ENCODE measurements around the gene ABRAXAS1.
"Not testable (repeated sequence)": the region's sequence is repeated elsewhere in the genome, so short reads cannot be mapped to it uniquely, and the experiment has no call there.

ABRAXAS1 gene

DNA sequence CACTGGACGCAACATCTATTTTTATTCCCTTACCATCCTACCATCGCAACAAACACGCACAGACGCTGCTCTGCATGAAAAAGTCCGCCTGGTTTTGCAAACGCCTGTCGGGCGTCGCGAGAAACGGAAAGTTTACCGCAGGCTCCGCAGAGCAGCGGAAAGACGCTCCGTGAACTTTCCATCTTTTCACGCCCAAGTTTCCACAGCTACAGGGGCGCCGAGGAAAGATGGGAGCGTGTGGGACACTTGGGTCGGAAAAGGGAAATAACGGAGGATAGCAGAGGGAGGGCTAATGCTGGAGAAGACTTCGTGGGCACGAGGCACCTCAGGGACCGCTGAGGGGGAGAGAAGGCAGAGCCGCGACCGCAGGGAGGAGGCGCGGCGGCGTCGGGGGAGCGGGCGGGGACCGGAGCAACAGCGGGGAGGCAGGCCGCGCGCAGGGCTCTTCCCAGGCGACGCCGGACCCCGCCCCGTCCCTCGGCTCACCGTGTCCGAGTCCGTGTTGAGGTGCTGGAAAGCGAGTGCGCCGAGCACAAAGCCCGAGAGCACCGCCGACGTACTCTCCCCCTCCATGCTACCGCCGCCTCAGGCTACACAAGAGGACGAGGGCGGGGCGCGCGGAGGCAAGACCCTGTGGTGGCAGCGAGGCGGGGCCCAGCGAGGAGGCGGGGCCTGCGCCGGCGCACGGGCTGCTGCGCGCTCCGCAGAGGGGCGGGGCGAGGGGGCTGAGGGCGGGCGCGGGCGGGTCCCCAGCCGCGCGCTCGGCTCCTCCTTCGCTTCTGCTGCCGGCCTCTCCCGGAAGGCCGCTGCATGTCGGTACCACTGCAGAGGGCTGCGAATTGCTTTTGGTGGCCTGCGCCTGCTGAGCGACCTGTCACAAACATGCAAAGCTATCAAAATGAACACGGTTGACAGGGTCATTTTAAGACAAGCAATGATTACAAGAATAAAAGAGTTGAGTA lies at the start of gene ABRAXAS1:
ABRAXAS1 (minus strand) TSS at position 601 of the 962 bp plus-strand sequence; CDS start at position 573, 28 bp downstream.
- no peak for TF ChIP-seq ZNF274 (IDR thresholded peaks at IDR 0.05; ENCODE audit: low read depth, low read length)
- H3K4me3 ChIP-seq (ENCODE audit: low read length), result peak within 1 kb of the TSS; percentile 77

DNA sequence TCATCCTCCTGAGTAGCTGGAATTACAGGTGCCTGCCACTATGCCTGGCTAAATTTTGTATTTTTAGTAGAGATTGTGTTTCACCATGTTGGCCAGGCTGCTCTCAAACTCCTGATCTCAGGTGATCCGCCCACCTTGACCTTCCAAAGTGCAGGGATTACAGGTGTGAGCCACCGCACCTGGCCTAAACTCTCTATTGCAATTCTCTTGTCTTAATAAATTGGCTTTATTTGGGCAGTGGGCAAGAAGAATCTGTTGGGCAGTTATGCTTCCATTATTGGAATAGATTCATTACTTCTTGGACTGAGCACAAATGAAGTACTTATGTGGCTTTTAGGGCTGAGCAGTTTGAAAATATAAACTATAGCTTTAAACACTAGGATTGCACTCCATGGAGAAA lies 42.8 kb upstream of the ABRAXAS1 start:
- H3K4me3 ChIP-seq (ENCODE audit: low read length), result no peak overlapping the region
- no peak for TF ChIP-seq ZNF274 (IDR thresholded peaks at IDR 0.05; ENCODE audit: low read depth, low read length)

DNA sequence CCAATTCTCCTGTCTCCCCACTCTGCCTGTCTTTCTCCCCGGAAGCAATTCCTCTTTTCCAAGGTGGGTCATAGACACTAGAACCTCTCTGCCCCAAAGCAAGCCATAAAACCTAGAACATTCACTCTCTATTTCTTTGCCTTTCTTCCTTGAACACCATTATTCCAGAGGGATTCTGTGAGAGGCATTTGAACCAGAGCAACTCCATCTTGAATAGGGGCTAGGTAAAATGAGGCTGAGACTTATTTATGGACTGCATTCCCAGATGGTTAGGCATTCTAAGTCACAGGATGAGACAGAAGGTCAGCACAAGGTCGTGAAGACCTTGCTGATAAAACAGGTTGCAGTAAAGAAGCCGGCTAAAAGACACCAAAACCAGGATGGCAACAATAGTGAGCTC lies 37.3 kb upstream of the ABRAXAS1 start:
- H3K4me3 ChIP-seq (ENCODE audit: low read length), result no peak overlapping the region
- no peak for TF ChIP-seq ZNF274 (IDR thresholded peaks at IDR 0.05; ENCODE audit: low read depth, low read length)

DNA sequence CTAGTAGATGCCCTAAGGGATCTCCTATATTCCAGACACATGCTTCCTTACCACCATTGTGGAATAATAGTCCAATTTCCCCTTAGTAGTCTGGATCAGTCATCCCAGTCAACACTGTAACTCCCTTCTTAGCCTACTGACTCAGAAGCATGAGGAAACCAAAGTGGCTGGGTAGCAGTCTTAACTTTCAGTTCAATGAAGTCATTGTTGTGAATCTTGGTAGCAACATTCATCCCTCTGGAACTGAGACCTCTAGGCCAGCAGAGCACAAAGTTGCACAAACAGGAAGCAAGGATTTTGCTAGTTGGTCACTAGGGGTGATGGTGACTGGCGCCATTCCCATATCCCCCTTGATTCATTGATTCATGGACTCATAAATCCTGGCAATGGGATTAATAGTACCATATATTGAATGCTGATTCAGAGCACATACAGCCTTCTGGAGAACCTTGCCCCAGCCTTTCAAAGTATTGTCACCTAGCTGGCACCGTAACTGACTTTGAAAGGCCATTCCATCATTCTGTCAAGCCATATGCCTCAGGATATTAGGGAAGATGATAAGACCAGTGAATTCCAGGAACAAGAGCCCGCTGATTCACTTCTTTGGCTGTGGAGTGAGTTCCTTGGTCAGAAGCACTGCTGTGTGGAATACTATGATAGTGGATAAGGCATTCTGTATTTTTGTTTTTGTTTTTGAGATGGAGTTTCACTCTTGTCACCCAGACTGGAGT lies 31.3 kb upstream of the ABRAXAS1 start:
- H3K4me3 ChIP-seq (ENCODE audit: low read length), result no peak overlapping the region
- TF ChIP-seq ZNF274 (IDR thresholded peaks at IDR 0.05; ENCODE audit: low read depth, low read length), result no peak

GRCh38 chr4:83510442-83510841 lies 25.5 kb upstream of the ABRAXAS1 start:
- TF ChIP-seq ZNF274 (IDR thresholded peaks at IDR 0.05; ENCODE audit: low read depth, low read length), result no peak
- no peak overlapping the region for H3K4me3 ChIP-seq (ENCODE audit: low read length)

DNA sequence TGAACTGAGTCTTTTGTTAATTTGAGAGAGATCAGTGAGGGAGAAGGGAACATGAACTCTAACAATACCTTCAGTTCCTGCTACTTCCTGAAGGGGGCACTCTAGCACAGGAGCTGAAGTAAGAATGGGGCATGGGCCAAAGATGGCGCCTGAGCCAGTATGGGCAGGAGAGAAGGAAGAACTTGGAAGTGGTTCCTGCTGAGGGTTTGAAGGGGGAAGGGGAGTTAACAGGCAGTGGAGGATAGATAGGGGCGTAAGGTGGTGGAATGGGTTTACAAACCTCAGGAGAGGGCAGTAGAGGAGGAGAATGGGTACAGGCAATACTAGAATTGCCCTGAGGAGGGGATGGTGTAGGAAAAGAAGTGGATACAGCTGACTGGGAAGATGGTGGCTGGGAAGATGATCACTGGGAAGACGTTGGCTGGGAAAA lies 24.3 kb upstream of the ABRAXAS1 start:
- H3K4me3 ChIP-seq (ENCODE audit: low read length), result not testable (repeated sequence)

DNA sequence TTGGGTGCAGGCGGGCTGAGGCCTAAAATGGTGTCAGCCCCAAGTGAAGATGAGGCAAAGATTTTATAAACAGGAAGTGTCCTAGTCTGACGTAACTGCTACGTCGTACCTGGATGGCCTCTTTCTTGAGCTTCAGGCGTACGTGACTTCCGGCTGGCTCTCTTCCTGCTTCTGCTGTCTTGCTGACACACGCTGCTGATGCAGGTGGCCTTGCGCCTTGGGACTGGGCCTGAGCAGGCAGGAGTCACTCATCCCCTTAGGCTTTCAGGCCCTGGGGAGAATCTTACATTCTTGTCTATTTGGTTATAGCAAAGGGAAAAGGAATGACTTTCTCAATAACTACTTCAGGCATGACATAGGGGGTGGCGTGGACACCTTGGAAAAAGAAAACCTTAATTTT lies 20.1 kb upstream of the ABRAXAS1 start:
- H3K4me3 ChIP-seq (ENCODE audit: low read length), result no peak overlapping the region
- no peak for TF ChIP-seq ZNF274 (IDR thresholded peaks at IDR 0.05; ENCODE audit: low read depth, low read length)

DNA sequence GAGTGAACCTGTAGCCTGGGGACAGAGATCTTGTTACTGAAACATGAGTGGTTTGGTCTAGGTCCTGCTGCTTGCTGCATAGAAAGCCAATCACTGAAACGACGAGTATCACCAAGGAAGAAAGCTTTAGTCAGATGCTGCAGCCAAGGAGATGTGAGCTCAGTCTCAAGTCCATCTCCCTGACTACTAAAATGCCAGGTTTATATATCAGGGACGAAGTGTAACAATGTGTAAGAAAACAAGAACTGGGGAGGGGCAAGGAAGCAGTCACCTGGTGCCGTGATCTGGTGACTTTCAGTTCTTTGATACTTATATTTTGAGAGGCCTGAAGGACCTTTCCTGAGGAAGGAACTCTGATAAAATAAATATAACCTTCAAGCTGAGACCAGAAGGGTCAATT lies 19.6 kb upstream of the ABRAXAS1 start:
- H3K4me3 ChIP-seq (ENCODE audit: low read length), result no peak overlapping the region
- TF ChIP-seq ZNF274 (IDR thresholded peaks at IDR 0.05; ENCODE audit: low read depth, low read length), result no peak

- H3K4me3 ChIP-seq (ENCODE audit: low read length), result no peak overlapping the region
- TF ChIP-seq ZNF274 (IDR thresholded peaks at IDR 0.05; ENCODE audit: low read depth, low read length), result no peak
These were observed 19.1 kb upstream of the ABRAXAS1 start for GRCh38 chr4:83503974-83504373.

- not testable (repeated sequence) for H3K4me3 ChIP-seq (ENCODE audit: low read length)
These were observed 16.8 kb upstream of the ABRAXAS1 start for GRCh38 chr4:83501671-83502070.

DNA sequence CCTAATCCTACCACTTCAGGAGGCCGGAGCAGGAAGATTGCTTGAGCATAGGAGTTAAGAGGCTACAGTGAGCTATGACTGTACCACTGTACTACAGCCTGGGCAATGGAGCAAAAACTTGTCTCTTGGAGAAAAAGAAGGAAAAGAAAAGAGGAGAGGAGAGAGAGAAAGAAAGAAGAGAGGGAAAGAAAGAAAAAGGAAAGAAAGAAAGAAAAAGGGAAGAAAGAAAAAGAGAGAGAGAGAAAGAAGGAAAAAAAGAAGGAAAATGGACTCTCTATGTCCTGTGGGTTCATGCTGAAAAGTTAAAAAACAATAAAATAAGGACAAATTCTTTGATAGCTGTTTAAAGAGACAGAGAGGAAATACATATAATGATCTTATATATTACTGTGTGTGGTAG lies 13.3 kb upstream of the ABRAXAS1 start:
- no peak for TF ChIP-seq ZNF274 (IDR thresholded peaks at IDR 0.05; ENCODE audit: low read depth, low read length)
- no peak overlapping the region for H3K4me3 ChIP-seq (ENCODE audit: low read length)

DNA sequence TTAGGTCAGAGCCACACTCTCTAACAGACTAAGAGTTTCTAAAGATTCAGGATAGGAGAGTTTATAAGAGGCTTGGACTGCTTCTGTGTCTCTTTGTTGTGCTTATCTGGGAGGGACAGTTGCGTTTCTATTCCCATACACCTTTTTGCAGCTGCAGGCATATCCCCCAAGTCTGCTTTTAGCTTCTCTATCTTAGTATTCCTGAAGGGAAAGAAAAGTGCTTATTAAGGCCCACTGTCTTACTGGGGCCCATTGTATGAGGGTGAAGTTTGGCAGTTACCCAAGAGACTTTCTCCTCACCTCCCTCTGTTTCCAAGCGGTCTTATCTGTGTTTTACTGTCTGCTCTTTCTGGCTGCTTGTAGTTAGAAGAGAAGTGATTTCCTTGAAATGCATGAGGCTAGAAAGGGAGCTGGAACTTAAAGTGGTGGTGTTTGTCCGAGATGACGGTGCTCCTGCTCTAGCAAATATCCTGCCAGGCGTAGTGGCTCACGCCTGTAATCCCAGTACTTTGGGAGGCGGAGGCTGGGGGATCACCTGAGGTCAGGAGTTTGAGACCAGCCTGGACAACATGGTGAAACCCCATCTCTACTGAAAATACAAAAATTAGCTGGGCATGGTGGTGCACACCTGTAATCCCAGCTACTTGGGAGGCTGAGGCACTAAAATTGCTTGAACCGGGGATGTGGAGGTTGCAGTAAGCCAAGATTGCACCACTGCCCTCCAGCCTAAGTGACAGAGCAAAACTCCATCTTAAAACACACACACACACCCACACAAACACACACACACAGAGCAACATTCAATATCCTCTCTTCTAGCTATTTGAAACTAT lies 11.4 kb upstream of the ABRAXAS1 start:
- not testable (repeated sequence) for H3K4me3 ChIP-seq (ENCODE audit: low read length)

DNA sequence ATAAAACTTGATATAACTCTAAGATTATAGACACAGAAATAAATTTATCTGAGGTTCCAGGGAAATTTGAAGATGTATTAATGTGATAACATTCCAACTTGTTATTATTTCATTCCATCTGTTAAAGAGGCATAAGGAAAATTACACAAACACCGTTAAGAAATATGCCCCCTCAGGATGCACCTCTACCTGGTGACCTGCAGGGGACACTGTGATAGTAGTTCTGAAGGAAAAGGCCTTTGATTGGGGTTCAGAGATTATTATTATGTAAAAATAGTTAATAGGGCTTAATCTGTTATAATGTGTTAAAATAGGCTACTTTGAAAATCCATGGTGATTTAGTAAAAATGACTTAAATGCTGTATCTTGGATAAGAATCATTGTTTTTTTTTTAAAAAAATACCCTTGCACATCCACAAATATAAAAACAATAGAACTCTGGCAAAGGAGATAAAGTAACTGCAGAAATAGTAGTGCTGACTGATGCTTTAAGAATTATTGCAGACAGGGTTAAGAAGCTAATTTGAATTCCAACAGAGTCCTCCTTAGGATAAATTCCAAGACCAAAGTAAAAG lies 6.1 kb upstream of the ABRAXAS1 start:
- no peak for TF ChIP-seq ZNF274 (IDR thresholded peaks at IDR 0.05; ENCODE audit: low read depth, low read length)
- no peak overlapping the region for H3K4me3 ChIP-seq (ENCODE audit: low read length)

- no peak for TF ChIP-seq ZNF274 (IDR thresholded peaks at IDR 0.05; ENCODE audit: low read depth, low read length)
- no peak overlapping the region for H3K4me3 ChIP-seq (ENCODE audit: low read length)
These were observed 4.9 kb upstream of the ABRAXAS1 start for GRCh38 chr4:83489711-83490326.

Data from GM08714 (cell line).